Ramos (cell line): ENCODE results near the gene NSL1.
"Not testable (repeated sequence)": the region's sequence is repeated elsewhere in the genome, so short reads cannot be mapped to it uniquely, and the experiment has no call there.

Experiments used
- in situ Hi-C: fragments of 300-500 bp; cut with MboI; formaldehyde crosslinking; loops from one replicate; pipeline ENCODE4 v1.14.3; 2022; ENCODE audit warnings: low sequenced_read_pairs; ENCODE audit not compliant: unreplicated experiment

NSL1 gene

GRCh38 chr1:212791676-212792395 lies at the start of gene NSL1, which contains the start of gene TATDN3:
NSL1 (minus strand) TSS chr1:212791777; CDS start chr1:212791763, 14 bp downstream.
TATDN3 (plus strand) TSS chr1:212791894; CDS start chr1:212791922, 28 bp downstream.
- in situ Hi-C loops = loop anchor here (25.0 kb wide), 1 partner anchor 755 kb away; the partner anchor contains the start of genes DTL and INTS7

- in situ Hi-C loops = no loop called here
Measured at GRCh38 chr1:212838145-212838544, 46.6 kb upstream of the NSL1 start.

GRCh38 chr1:212833211-212834207 lies 41.9 kb upstream of the NSL1 start:
- in situ Hi-C loops = not testable (repeated sequence)

- in situ Hi-C loops = no loop called here
Measured at GRCh38 chr1:212828395-212828794, 36.8 kb upstream of the NSL1 start.

- in situ Hi-C loops = no loop called here
Measured at GRCh38 chr1:212827831-212828278, 36.3 kb upstream of the NSL1 start.

- in situ Hi-C loops = no loop called here
Measured at GRCh38 chr1:212827171-212827776, 35.7 kb upstream of the NSL1 start.

GRCh38 chr1:212825798-212826452 lies 34.3 kb upstream of the NSL1 start:
- in situ Hi-C loops = no loop called here

GRCh38 chr1:212824201-212824600 lies 32.6 kb upstream of the NSL1 start:
- in situ Hi-C loops = no loop called here

GRCh38 chr1:212822956-212823355 lies 31.4 kb upstream of the NSL1 start:
- in situ Hi-C loops = no loop called here

GRCh38 chr1:212820969-212821368 lies 29.4 kb upstream of the NSL1 start:
- in situ Hi-C loops = no loop called here

- in situ Hi-C loops = no loop called here
Measured at GRCh38 chr1:212819726-212820125, 28.1 kb upstream of the NSL1 start.

GRCh38 chr1:212816567-212817278 lies 25.1 kb upstream of the NSL1 start:
- in situ Hi-C loops = no loop called here

GRCh38 chr1:212814537-212815334 lies 23.2 kb upstream of the NSL1 start:
- in situ Hi-C loops = no loop called here

- in situ Hi-C loops = no loop called here
Measured at GRCh38 chr1:212805767-212806166, 14.2 kb upstream of the NSL1 start.

GRCh38 chr1:212797681-212798080 lies 6.1 kb upstream of the NSL1 start:
- in situ Hi-C loops = loop anchor here (25.0 kb wide), 1 partner anchor 760 kb away; the partner anchor contains the start of genes DTL and INTS7

- in situ Hi-C loops = loop anchor here (25.0 kb wide), 1 partner anchor 757 kb away; the partner anchor contains the start of genes DTL and INTS7
Measured at GRCh38 chr1:212794561-212795014, 3.0 kb upstream of the NSL1 start.

GRCh38 chr1:212792396-212792908 lies 875 bp upstream of the NSL1 start:
- in situ Hi-C loops = loop anchor here (25.0 kb wide), 1 partner anchor 755 kb away; the partner anchor contains the start of genes DTL and INTS7

GRCh38 chr1:212791261-212791675 lies 309 bp downstream of the NSL1 start:
- in situ Hi-C loops = loop anchor here (25.0 kb wide), 1 partner anchor 754 kb away; the partner anchor contains the start of genes DTL and INTS7
